ENCODE results near the gene GNG12.

DNA sequence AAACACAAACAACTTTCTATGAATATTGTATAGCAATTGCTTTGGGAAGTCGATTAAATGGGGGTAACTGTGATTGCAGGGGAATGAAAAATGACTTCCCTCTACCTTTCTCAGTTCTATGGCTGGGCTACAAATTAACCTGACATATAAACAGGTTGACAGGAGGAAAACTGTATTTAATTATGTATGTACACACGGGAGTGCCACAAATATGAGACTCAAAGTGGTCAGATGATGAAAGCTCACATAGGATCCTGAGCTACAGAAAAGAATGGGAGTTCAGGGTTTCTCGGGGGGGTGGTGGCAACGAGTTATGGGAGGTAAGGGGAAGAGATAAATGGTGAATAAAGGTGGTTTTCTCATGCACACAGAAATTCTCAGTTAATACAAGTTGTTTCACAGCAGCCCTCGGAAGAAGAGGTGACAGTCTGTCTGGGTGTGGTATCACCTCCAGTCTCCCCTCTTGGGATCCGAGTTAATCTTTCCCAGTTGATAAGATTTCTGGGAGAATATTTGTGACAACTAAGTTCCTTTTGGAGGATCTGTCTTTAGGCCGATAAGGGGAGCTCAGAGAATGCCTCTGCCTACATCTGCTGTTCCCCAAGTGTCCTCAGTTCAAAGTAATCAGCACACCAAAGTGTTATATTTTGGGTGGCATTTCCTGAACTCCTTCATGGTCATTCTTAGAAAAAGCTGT, 122.0 kb downstream of the GNG12 start:
- no peak for TF ChIP-seq POLR2A (IDR thresholded peaks at IDR 0.05; ENCODE audit: extremely low read depth, insufficient read length)
- TF ChIP-seq, protein P1, sequence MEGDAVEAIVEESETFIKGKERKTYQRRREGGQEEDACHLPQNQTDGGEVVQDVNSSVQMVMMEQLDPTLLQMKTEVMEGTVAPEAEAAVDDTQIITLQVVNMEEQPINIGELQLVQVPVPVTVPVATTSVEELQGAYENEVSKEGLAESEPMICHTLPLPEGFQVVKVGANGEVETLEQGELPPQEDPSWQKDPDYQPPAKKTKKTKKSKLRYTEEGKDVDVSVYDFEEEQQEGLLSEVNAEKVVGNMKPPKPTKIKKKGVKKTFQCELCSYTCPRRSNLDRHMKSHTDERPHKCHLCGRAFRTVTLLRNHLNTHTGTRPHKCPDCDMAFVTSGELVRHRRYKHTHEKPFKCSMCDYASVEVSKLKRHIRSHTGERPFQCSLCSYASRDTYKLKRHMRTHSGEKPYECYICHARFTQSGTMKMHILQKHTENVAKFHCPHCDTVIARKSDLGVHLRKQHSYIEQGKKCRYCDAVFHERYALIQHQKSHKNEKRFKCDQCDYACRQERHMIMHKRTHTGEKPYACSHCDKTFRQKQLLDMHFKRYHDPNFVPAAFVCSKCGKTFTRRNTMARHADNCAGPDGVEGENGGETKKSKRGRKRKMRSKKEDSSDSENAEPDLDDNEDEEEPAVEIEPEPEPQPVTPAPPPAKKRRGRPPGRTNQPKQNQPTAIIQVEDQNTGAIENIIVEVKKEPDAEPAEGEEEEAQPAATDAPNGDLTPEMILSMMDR (IDR thresholded peaks at IDR 0.05; ENCODE audit: low read depth, low read length), result no peak

Measured in NB4 (cell line).